ENCODE results near the gene JARID2.

DNA sequence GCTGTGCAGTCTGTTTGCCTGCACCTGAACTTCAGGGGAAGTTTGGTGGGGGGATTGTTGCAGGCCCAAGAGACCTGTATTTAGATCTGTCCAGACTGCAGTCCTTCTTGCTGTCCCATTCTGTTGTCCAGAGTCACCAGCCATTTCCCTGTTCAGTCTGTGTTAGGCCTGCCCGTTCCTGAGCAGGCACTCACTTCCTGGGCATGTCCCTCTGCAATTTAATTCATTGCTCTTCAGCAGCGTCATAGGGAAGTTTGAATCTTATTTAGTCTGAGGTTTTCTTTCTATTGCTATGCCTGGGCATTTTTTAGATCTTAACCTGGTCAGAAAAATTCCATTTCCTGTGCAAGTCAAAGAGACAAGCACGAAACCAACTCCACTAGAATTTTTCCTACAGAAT lies 226.8 kb downstream of the JARID2 start:
- no peak for TF ChIP-seq POLR2A (IDR thresholded peaks at IDR 0.05)
- TF ChIP-seq, protein P1, sequence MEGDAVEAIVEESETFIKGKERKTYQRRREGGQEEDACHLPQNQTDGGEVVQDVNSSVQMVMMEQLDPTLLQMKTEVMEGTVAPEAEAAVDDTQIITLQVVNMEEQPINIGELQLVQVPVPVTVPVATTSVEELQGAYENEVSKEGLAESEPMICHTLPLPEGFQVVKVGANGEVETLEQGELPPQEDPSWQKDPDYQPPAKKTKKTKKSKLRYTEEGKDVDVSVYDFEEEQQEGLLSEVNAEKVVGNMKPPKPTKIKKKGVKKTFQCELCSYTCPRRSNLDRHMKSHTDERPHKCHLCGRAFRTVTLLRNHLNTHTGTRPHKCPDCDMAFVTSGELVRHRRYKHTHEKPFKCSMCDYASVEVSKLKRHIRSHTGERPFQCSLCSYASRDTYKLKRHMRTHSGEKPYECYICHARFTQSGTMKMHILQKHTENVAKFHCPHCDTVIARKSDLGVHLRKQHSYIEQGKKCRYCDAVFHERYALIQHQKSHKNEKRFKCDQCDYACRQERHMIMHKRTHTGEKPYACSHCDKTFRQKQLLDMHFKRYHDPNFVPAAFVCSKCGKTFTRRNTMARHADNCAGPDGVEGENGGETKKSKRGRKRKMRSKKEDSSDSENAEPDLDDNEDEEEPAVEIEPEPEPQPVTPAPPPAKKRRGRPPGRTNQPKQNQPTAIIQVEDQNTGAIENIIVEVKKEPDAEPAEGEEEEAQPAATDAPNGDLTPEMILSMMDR (IDR thresholded peaks at IDR 0.05): no peak
- TF ChIP-seq POLR2AphosphoS5 (IDR thresholded peaks at IDR 0.05; ENCODE audit: insufficient read depth in 1 of 2, low read depth in 1 of 2): no peak
